GM21447 (cell line): ENCODE data around the gene CCNL2.
"Not testable (repeated sequence)": the region's sequence is repeated elsewhere in the genome, so short reads cannot be mapped to it uniquely, and the experiment has no call there.

Source experiments
- ATAC-seq: cut with Tn5 transposase; IDR thresholded peaks from one replicate; pipeline ENCODE4 v1.9.1; 2021; ENCODE audit not compliant: unreplicated experiment

Gene CCNL2

GRCh38 chr1:1374589-1374928 lies 24.6 kb downstream of the CCNL2 start:
- no peak for ATAC-seq

GRCh38 chr1:1373815-1374588 lies 25.1 kb downstream of the CCNL2 start:
- no peak for ATAC-seq

DNA sequence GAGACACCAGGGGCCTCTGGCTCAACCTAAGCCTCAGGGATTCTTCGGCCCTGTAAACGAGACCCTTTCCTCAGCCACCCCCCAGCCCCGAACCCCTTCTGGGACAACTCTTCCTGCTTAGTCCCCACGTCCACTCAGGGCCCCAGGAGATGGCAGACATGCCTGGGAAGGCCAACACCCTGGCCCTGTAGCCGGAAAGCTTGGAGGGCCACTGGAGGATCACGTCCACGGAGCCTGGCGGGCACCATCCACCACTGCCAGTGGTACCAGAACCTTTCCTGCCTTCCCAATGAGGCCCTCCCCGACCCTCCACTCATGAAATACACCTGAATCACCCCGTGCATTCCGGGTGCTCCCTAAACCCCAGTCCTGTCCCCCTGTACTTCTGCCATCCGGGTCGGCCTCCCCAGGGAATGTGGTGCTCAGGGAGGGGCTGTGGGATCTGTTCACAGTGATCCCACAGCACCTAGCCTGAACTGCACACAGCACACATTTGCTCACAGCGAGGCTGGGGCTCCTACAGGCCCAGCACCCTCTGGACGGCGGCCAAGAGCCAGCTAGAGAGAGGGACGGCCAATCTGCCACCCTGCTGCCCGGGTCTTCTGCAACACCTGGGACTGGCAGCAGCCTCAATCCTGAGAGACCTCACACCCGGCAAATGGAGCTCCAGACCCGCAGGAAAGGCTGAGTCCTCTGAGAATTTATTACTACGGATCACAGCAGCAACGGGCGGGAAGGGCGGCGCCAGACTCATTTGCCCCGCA lies 25.9 kb downstream of the CCNL2 start:
- no peak for ATAC-seq

DNA sequence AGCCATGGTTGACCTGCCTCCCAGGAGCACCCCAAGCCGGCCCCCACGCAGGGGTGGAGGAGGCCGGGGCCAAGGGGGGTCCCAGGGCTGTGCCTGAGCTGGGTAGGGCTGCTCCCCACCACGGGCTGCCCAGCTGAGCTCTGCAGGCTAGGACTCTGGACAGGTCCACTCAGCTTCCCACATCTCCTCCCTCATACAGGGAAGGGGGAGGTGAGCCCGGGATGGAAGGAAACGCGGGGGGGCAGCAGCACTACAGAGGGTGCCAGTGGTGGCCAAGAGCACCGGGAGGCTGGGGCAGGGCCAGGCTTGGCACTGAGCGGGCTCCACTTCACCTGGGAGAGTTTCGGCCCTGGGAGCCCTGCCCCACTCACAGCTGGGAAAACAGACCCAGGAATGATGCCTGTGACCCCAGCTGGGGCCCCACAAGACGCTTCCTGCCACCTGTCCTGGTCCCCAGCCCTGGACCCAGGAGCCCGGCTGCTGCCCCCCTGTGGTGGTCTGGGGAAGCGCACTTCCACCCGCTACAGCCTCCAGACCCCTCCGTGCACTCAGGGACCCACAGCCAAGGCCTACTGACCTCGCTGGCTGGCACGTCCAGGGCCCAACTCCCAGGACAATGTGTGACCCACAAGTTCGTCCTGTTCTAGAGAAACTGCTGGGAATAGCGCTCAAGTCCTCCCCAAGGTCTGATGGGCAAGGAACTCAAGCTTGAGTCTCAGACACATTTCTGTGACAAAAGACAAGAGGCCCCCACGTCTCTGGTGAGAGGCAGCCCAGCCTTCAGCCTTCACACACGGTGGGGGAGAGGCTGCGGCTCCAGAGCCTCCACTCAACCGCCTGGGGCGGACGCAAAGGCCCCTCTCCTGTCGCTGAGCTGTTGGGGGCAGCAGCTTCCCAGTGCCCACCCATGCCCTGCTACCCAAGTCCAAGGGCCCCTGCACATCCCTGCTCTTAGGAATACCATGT lies 27.1 kb downstream of the CCNL2 start:
- ATAC-seq: no peak

DNA sequence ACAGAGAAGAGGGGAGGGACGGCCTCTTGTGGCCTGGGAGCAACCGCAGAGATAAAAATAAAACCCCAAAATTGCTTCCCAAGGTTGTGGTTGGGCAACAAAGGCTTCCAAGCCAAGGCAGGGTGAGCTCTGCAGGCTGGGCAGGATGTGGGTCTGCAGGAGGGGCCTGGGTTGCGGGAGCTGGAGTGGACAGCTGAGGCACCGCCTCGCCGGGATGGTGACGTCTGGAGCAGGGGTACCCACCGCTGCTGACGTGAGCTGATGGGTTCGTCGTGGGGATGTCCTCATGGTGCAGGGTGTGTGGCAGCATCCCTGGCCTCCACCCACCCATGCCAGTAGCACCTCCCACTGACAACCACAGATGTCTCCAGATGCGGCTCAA lies 27.8 kb downstream of the CCNL2 start:
- ATAC-seq: no peak

- no peak for ATAC-seq
Observed at GRCh38 chr1:1370771-1371300, 28.3 kb downstream of the CCNL2 start.

DNA sequence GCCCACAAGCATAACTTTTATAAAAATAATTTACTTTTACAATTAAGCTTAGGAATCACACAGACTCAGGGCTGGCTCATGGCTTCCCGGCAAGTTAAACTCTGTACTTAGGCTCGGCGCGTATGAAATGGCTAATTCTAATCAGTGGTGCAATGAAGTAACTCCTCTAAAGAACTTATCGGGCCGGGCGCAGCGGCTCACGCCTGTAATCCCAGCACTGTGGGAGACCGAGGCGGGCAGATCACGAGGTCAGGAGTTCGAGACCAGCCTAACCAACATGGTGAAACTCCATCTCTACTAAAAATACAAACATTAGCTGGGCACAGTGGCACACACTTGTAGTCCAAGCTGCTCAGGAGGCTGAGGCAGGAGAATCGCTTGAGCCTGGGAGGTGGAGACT lies 29.0 kb downstream of the CCNL2 start:
- ATAC-seq: not testable (repeated sequence)

DNA sequence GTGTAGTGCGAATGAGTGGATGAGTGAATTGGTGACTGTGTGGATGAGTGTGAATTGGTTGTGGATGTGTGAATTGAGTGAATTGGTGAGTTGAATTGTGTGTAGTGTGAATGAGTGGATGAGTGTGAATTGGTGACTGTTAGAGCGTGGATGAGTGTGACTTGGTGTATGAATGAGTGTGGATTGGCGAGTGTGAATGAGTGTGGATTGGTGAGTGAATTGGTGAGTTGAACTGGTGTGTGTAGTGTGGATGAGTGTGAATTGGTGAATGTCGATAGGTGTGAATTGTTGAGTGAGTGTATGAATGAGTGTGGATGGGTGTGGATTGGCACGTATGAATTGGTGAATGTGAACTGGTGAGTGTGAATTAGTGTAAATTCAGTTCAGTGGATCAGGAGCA lies 31.8 kb downstream of the CCNL2 start:
- no peak for ATAC-seq

- no peak for ATAC-seq
Observed at GRCh38 chr1:1366699-1367066, 32.5 kb downstream of the CCNL2 start.

DNA sequence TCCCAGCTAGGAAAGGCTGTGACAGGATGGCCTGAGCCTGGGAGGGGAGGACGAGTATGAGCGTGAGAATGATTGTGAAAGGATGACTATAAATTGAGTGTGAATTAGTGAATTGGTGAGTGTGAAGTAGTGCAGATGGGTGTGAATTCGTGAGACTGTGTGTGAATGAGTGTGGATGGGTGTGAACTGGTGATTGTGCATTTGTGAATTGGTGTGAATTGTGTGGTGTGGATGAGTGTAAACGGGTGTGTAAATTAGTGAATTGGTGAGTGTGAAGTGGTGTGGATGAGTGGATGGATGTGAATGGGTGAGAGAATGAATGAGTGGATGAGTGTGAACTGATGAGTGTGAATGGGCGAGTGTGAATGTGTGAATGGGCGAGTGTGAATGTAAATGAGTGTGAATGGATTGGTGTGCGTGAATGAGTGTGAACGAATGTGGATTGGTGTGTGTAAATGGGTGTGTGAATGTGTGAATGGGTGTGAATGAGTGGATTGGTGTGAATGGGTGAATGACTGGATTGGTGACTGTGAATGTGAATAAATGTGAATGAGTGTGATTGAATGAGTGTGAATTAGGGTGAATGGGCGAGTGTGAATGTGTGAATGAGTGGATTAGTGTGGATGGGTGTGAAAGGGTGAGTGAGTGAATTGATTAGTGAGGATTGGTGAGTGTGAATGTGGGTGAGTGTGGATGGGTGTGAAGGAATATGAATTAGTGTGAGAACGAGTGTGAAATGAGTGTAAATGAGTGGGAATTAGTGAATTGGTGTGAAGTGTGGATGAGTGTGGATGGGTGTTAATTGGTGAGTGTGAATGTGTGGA lies 33.0 kb downstream of the CCNL2 start:
- no peak for ATAC-seq

DNA sequence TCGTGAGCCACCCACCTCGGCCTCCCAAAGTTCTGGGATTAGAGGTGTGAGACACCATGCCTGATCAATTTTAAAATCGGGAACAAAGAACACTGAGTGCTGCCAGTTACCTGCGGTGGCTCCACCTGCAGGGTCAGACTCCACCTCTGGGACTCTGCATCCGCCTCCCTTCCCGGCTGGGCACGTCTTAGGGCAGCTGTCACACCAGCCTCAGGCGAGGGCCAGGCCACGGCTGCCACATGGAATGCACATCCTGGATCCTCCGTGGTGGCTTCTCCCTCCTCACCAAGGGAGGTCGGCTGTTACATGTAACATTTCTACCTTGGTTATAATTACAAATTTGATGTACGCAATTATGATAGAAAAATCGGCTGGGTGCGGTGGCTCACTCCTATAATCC lies 34.9 kb downstream of the CCNL2 start:
- no peak for ATAC-seq

DNA sequence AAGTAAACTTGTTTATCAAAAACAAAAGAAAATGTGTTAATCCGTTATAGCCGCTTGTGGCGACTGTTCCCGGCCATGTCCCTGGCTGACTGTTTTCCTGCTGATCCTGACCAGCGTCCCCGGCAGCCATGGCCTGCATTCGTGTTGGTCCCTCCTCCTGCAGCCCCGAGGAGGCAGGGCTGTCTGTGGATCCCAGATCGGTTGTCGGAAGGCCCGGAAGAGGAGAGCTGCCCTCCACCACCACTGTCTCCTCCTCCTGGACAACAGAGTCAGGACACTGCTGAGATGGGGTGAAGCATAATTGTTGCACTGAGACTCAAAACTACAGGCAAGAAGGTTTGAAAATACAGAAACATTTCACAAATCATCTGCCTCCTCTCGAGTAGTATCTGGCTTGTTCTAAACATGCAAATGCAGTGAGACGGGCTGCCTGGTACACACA lies 37.1 kb downstream of the CCNL2 start:
- ATAC-seq: no peak

DNA sequence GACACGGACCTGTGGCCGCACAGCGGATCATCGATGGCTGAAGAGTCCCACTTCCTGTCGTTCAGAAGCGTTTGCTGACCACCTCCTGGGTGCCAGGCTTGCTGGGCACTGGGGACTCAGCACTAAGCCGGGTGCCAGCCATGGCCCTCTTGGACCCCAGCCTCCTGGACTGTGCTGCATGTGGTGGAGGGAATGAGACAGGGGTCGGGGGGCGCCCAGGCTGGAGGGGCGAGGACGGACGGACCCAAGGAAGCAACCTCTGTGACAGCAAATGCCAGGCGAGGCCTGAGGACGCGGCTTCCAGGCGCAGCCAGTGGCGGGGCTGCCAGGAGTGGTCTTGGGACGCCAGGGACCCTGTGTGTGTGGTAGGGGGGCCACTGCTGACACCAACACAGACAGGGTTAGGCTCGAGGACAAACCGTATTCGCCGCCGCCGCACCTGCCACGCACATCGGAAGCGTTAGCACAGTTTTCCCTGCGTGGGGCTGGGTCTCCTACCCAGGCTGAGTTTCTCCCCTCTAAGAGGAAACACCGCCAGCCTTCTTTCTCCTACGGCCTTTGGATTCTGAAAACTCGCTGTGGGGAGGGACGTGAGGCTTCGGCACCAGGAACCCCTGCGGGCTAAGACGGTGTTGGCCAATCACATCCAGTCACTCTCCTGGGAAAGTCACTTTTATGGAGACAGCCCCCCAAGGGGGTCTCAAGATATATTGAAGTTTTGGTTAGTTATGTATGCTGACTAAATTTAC lies 37.7 kb downstream of the CCNL2 start:
- ATAC-seq: no peak

DNA sequence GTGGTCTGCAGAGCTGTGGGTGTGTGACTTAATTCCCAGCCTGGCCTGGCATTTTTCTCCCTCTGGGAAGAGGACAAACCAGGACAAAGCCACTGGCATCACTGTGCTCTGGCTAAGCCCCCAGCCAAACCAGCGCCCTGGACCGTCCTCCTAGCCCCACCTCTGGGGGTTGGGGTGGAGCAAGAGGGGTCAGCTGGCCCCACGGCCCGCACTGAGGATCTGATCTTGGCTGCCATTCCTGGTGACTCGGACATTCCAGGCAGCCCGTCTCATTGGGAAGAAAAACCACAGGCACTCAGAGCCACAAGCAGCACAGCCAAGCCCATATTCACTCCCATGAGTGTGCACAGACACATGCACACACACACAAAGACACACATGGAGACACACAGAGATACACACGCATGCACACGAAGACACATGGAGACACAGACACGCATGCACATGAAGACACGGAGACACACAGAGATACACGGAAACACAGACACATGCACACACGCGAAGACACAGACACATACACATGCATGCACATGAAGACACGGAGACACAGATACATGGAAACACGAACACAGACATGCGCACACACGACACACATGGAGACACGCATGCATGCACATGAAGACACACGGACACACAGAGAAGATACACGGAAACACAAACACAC lies 38.5 kb downstream of the CCNL2 start:
- ATAC-seq: no peak

DNA sequence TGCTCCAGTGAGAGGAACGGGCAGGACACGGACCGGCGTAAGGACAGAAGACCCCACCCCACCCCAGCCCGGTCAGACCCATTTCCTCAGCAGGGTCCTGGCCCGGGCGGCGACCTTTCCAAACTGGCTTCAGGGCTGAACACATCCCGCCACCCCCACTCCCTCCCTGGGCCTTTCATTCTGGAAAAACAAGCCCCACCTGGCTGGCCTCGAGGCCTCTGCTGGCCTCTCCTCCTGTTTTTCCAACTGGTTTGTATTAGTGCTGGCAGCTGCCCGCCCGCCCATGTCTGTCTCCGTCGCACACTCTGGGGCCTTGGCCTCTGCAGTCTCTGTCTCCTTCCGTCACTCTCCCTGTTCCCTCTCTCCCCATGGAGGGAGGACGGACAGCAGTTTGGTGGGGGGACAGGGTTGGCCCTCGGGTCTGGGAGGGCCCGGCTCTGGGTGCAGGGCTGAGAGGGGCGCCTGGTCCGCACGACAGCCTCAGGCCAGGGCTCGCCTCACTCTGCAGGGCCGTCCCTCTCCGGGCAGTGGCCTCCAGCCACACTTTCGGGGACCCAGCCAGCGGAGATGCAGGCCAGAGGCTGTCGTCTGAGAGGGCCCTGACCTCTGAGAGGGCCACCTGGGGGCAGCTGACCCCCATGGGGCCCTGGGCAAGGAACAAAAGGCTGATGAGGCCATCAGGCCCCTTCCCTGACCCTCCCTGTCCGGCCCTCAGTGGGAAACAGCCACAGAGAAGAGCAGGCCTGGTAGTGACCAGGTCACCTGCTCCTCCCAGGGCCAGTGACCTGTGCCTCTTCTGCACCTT lies 39.3 kb downstream of the CCNL2 start:
- ATAC-seq: no peak

DNA sequence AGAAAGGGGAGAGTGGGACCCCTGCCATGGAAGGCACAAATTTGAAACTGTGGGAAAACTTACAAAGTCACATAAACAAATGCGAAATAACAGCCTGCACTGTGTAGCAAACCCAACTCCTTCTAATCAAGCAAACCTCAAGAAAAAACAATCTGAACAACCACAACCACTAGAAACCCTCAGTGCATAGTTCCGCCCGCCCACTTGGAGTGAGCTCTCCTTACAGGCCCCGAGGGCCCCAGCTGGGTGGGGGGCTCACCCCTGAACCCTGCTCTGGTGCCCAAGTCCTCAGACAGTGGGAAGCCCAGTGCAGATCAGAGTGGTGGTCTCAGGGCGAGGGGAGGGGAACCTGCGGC lies 39.8 kb downstream of the CCNL2 start:
- ATAC-seq: no peak

DNA sequence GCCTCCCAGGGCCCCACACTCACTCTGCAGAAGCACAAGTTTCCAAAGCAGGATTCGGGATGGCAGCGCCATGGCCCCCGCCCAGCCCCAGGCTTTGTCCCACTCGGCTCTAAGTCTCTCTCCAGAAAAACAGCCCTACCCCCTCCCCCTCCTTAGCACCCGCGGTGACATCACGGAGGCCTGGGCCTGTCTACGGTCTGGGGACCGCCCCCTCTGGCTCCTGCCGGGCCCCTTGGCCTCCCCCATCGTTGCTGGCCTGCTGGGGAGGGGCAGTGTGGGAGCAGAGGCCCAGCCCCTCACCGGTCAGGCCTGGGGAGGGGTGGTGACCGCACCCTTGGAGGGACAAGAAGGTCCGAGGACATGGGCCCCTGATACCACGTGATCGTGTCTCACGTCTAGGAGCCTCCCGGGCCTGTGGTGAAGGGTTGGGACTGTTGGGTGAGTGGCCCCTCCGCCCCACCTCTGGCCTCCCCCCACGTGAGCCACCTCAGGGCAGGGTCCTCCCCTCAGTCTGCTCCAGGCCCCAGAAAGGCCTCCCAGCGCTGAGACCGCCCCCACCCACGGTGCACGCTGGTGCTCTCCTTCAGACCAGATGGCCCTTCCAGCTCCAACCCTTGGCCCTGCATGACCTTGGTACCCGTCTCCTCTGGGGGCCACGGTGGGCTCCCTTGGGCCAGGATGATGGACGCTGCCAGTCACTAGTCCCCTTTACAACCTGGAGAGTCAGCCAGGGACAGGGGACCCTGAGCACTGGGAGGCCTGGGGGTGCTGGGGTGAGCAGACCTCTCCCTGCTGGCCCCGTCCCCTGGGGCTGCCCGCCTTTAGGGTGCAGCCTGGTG lies 40.5 kb downstream of the CCNL2 start, which contains the start of gene MXRA8:
TSS of gene MXRA8 (minus strand) at position 123 of the 839 bp plus-strand sequence. CDS start at position 72, 51 bp downstream.
- ATAC-seq: no peak
